HG02840 (cell line): ENCODE data around the gene EZR.

Experiments used
- ATAC-seq: cut with Tn5 transposase; IDR thresholded peaks from one replicate; pipeline ENCODE4 v1.9.1; 2021; ENCODE audit warnings: mild to moderate bottlenecking, moderate library complexity, moderate number of reproducible peaks; ENCODE audit not compliant: unreplicated experiment, low FRiP score

EZR gene

GRCh38 chr6:158739673-158740072 lies 79.5 kb downstream of the EZR start:
- ATAC-seq = no peak

- no peak for ATAC-seq
These were observed 81.2 kb downstream of the EZR start for GRCh38 chr6:158737710-158738615.

GRCh38 chr6:158737082-158737709 lies 82.0 kb downstream of the EZR start:
- ATAC-seq = no peak

- ATAC-seq = no peak
These were observed 84.2 kb downstream of the EZR start for GRCh38 chr6:158735009-158735408.

GRCh38 chr6:158730541-158730907 lies 88.6 kb downstream of the EZR start:
- ATAC-seq = no peak

- ATAC-seq = no peak
These were observed 89.1 kb downstream of the EZR start for GRCh38 chr6:158729906-158730540.

- no peak for ATAC-seq
These were observed 93.5 kb downstream of the EZR start for GRCh38 chr6:158725704-158726103.

GRCh38 chr6:158722176-158722729 lies 96.9 kb downstream of the EZR start:
- ATAC-seq = no peak

- no peak for ATAC-seq
These were observed 100.6 kb downstream of the EZR start for GRCh38 chr6:158718461-158719046.

- peak; percentile 64 for ATAC-seq
These were observed 101.5 kb downstream of the EZR start for GRCh38 chr6:158717341-158718330.
